Left forelimb (tissue), 1 donor: ENCODE results near the gene TM7SF3.
A peak's percentile ranks its signal among the peaks of the same experiment; 100 is the strongest.
"Not testable (repeated sequence)": the region's sequence is repeated elsewhere in the genome, so short reads cannot be mapped to it uniquely, and the experiment has no call there.

Experiments used
- DNase-seq: peaks from one replicate; pipeline ENCODE4 v3.0.0-alpha.2; 2018; ENCODE audit warnings: low spot score

TM7SF3 gene, protein sequence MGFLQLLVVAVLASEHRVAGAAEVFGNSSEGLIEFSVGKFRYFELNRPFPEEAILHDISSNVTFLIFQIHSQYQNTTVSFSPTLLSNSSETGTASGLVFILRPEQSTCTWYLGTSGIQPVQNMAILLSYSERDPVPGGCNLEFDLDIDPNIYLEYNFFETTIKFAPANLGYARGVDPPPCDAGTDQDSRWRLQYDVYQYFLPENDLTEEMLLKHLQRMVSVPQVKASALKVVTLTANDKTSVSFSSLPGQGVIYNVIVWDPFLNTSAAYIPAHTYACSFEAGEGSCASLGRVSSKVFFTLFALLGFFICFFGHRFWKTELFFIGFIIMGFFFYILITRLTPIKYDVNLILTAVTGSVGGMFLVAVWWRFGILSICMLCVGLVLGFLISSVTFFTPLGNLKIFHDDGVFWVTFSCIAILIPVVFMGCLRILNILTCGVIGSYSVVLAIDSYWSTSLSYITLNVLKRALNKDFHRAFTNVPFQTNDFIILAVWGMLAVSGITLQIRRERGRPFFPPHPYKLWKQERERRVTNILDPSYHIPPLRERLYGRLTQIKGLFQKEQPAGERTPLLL

DNA sequence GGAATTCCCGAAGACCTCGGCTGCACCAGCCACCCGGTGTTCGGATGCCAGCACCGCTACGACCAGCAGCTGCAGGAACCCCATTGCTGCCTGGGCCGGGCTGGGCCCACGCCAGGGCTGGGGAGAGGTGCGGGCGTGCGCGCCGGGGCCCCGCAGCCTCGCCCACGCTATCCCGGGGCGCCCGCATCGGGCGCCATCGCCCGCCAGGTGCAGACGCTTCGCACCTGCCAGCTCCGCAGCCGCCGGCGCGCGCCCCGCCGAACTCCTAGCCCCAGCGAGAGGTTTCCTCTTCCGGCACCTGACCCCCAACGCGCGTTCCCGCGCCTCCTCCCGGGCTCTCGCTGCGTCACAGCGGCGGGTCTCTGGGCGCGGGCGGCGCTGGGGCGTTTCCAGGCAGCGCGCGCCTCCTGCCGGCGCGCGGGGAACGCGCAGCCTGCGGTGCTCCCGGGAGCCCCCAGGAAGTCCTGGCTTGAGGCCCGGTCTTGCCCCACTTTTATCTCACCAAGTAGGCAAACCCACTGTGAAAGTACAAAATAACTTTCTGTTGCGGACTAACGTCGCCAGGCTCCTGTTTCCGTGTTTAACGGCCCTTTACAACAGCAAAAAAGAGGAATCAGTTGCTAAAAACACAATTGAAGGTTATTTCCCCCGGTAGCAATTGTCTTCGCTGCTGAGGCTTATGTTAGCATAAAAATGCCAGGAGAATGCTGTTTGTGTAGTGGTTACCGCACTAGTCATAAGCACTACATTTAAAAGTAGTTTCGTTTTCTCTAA lies at the start of gene TM7SF3:
TM7SF3 (minus strand) TSS at position 300 of the 774 bp plus-strand sequence; CDS start at position 84, 216 bp downstream.
- peak; percentile 91 for DNase-seq

DNA sequence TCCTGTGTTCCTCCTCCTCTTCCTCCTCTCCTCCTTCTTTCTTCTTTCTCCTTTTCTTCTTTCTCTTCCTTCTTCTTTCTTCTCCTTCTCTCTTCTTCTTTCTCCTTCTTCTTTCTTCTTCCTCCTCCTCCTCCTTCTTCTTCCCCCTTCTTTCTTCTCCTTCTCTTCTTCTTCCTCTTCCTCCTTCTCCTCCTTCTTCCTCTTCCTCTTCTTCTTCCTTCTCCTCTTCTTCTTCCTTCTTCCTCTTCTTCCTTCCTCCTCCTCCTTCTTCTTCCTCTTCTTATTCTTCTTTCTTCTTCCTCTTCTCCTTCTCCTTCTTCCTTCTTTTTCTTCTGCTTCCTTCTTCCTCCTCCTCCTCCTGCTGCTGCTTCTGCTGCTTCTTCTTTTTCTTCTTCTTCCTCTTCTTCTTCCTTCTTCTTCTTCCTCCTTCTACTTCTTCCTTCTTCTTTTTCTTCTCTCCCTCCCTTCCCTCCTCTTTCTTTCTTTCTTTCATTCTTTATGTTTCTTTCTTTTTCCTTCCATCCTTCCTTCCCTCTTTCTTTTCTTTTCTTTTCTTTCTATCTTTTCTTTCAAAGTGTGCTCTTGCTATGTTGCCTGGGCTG lies 49.2 kb upstream of the TM7SF3 start:
- no peak for DNase-seq

DNA sequence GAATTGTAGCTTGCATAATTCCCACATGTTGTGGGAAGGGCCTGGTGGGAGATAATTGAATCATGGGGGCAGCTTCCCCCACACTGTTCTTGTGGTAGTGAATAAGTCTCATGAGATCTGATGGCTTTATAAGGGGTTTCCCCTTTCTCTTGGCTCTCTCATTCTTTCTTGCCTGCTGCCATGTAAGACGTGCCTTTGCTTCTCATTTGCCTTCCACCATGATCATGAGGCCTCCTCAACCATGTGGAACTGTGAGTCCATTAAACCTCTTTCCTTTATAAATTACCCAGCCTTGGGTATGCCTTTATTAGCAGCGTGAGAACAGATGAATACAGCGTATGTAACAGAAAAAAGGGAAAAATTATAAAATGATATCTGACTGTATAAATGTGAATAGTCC lies 47.1 kb upstream of the TM7SF3 start:
- no peak for DNase-seq

DNA sequence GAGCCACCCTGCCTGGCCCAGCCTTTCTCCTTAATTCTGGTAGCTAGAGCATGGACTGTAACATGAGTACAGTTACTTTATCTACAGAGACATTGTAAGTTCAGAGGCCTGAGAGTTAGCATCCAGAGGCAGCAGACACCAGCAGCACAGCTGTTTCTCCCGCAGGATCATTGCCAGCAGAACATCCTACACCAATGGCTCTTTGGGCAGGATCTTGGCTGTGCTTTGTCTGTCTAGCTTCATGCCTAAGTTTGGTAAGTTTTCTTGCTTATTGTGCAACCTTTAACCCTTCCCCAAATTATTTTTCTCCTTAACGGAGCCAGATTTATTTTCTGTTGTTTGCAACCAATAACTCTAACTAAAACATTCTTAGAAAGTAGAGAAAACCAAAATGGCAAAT lies 46.6 kb upstream of the TM7SF3 start:
- no peak for DNase-seq

DNA sequence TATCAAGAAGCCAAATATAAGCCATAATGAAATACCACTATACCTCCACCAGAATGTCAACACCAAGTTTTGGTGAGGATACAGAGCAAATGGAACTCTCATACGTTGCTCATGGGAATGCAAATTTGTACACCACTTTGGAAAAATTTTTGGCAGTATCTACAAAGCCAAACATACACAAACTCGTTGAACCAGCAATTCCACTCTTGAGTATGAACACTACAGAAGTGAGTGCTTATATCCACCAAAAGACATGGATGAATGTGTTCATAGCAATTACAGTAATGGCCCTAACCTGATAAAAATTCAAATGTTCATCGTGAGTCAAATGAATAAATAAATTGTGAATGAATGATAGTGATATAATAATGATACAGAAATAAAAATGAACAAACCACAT lies 43.4 kb upstream of the TM7SF3 start:
- DNase-seq: no peak

DNA sequence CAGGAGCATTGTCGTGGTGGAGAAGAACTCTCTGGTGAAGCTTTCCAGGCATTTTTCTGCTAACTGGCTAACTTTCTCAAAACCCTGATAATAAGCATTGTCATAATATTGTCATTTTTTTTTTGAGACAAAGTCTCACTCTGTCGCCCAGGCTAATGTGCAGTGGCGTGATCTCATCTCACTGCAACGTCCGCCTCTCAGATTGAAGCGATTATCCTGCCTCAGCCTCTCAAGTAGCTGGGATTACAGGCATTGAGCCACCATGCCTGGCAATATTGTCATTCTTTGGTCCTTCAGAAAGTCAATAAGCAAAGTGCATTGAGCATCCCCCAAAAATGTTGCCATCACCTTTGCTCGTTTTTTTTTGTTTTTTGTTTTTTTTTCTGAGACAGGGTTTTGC lies 41.8 kb upstream of the TM7SF3 start:
- DNase-seq: no peak

DNA sequence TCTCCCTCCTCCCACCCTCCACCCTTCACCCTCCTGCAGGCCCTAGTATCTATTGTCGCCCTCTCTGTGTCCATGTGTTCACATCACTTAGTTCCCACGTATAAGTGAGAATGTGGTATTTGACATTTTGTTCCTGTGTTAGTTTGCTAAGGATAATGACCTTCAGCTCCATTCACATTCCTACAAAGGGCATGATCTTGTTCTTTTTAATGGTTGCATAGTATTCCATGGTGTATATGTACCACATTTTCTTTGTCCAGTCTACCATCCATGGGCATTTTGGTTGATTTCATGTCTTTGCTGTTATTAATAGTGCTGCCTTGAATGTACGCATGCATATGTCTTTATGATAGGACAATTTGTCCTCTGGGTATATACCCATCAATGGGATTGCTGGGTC lies 38.6 kb upstream of the TM7SF3 start:
- DNase-seq: no peak

DNA sequence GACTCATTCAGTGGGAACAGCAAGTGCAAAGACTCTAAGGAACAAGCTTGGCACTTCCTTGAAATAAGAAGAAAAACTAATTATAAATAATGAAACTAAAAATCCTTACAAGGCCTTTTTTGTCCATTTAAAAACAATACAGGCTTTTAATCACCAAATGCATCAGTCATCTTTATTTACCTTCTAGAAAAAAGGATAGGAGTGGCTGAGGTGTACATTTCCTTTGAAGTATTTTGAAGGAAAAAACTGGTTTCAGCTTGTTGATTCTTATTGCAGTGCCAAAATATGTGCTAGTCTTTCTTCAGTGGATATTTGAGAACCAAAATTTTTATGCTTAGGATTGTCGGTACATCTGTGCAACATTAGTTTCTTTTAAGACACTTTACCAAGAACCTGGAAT lies 38.0 kb upstream of the TM7SF3 start:
- no peak for DNase-seq

DNA sequence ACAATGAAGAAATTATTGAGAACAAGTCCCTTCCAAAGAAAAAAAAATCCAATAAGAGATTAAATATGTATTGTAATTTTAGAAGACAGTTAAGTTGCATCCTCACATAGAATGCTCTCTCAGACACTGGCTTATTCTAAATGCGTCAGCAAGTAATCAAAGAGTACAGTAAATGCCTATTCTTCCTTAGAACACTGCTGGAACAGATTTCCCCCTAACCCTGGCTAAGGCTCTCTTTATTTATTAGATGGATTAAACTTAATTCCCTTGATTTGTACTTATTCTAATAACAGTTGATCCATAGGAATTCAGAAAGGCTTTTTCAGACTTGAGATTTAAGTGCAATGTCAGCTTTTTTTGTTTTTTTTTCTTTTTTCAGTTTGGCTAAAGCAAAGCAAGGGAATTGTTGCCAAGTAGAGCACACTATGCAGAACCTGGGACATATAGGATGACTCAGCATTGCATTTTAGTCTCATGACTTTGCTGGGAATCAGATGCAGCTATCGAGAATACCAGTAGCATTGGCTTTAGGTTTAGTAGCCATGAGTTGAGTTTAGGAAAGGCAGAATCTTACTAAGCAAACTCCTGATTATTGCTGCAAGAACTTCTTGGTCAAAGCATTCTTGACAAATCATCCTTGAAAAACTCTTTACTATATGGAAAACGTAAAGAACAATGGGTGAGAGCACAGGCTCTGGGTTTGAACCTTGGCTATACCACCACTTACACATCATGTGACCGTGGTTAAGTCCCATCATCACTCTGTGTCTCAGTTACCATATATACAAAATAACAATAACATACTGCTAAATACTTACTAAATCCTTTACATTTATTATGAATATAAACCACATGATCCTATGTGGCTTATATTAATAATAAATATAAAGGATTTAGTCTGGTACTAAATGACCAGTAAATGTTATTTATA lies 34.9 kb upstream of the TM7SF3 start:
- DNase-seq: no peak

DNA sequence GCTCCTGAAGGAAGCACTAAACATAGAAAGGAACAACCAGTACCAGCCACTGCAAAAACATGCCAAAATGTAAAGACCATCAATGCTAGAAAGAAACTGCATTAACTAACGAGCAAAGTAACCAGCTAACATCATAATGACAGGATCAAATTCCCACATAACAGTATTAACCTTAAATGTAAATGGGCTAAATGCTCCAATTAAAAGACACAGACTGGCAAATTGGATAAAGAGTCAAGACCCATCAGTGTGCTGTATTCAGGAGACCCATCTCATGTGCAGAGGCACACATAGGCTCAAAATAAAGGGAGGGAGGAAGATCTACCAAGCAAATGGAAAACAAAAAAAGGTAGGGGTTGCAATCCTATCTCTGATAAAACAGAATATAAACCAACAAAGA lies 27.8 kb upstream of the TM7SF3 start:
- DNase-seq: not testable (repeated sequence)

DNA sequence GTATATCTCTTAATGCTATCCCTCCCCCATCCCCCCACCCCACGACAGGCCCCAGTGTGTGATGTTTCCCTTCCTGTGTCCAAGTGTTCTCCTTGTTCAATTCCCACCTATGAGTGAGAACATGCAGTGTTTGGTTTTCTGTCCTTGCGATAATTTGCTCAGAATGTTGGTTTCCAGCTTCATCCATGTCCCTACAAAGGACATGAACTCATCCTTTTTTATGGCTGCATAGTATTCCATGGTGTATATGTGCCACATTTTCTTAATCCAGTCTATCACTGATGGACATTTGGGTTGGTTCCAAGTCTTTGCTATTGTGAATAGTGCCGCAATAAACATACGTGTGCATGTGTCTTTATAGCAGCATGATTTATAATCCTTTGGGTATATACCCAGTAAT lies 26.5 kb upstream of the TM7SF3 start:
- not testable (repeated sequence) for DNase-seq

DNA sequence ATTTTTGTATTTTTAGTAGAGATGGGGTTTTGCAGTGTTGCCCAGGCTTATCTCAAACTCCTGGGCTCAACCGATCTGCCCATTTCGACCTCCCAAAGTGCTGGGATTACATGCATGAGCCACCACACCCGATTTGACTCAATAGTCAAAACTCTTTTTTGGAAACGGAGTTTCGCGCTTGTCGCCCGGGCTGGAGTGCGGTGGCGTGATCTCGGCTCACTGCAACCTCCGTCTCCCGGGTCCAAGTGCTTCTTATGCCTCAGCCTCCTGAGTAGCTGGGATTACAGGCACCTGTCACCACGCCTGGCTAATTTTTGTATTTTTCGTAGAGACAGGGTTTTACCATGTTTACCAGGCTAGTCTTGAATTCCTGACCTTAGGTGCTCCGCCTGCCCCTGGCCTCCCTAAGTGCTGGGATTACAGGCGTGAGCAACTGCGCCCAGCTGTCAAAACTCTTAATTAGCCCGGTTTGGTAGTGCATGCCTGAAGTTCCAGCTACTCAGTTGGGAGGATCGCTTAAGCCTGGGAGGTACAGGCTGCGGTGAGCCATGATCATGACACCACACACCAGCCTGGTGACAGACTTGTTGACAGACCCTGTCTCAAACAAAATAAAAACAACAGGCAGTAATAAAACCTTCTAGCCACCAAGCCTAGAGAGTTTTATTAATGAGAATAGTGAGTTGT lies 20.6 kb upstream of the TM7SF3 start:
- DNase-seq: no peak

DNA sequence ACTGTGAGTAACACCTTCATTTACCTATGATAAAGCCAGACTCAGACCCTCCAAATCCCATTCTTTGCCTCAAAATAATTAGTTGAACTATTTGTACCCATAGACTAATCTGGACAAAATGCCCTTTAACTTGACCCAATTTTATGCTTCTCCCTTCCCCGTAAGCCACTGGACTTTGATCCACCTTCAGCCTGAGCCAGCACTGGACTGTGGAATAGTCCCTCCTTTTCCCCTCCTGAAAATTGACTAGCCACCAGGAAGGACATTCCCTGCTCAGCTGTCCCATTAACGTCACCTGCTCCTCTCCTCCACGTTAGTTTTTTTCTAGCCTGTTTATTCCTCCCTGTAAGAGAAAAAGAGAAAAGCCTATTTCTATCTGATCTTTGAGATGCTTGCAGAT lies 18.5 kb upstream of the TM7SF3 start:
- no peak for DNase-seq

DNA sequence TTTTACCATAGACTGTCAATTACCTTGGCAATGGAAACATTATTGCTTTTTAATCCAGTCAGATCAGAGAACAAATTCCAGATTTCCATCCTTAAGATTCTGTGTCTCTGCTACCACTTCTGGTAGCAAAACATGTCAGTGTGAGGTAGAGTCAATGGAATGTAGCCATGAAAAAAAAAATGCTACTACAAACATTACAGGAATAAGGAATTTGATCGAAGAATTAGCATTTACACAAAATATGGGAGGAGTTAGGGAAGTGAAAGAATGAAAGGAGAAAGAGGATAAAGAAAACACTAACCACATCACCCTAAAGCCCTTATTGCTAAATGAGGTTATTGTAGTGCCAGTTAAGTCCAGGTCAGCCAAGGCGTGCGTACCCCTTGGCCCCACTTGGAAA lies 17.3 kb upstream of the TM7SF3 start:
- no peak for DNase-seq

DNA sequence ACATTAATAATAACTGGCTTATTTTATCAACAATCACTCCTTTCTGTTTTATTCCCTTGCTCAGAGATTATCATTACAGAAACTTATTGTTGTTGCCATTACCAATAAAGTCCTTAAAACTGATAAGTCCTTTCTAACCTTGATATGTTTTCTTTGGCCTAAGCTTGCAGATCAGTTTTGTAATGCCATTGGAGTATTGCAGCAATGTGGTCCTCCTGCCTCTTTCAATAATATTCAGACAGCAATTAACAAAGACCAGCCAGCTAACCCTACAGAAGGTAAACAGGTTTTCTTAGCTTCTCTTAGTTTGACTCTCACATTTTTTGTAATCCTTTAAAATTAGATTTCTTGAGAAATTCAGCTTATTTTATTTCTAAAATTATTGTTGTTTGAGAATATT lies 12.1 kb upstream of the TM7SF3 start:
- no peak for DNase-seq

DNA sequence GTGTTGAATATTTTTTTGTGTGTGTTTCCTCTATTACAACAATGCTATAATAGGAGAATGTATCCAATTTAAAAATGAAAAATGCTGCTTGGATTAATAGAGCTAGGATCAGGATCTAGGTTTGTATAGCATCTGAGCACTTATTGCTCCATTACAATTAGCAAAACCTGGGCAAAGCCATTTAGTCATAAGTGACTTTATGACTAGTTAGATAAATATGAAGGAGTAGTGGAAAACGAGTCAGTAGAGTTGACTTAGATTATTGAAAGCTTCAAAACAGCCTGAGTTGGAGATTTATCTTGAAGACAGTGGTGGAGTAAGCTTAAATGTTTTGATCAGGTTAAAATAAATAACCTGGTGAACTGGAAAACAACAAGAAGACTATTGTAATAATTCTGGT lies 10.9 kb upstream of the TM7SF3 start:
- no peak for DNase-seq

DNA sequence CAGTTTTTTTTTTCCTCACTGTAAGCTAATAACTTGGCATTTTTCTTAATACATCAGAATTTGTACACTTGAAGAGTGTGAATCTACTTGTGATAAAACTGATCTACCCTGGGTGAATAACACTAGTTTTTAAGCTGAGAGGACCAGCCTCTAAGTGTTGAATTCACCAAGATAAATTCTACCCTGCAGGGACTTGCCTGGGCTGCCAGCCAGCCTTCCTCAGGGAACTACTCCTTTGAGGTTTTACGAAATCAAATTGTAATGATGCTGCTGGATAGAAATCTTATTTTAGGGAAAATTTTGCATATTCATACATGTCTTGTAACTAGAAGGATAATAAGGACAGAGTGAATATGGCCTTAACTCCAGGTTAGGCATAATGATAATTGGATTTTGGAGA lies 10.1 kb upstream of the TM7SF3 start:
- no peak for DNase-seq

DNA sequence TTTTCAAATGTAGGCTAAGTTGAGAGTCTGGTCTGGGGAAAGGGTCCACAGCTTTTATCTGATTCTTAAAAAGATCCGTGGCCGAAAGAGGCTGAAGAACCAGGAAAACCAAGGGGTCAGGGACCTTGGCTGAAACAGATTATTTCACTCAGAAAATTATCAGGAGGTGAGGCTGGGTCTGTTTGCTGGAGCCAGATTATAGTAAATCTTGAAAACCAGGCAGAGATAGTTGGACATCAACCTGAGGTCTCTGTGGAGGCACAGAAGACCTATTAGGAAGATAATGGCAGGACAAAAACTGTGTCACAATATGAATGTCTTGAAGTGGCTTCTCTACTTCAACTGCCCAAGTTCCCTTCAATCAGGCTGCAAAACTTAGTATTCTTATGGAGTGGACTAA lies 6.6 kb upstream of the TM7SF3 start:
- DNase-seq: no peak

DNA sequence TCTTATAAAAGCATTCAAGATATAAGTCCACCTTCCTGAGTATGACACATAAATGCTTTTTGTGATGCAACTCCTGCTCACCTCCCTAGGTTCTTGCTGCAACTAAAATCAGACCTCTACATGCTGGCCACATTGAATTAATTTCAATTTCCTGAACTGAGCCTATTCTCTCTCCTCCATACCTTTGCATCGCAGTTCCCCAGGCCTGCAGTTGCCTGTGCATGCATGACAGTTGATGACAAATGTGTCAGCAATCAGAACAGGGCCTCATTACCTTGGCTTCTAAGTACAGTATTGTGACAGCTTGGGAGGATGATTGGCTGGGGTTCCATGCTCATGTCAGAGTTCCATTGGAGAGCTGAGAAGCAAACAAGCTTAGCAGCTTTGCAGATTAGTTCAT lies 3.9 kb upstream of the TM7SF3 start:
- no peak for DNase-seq

DNA sequence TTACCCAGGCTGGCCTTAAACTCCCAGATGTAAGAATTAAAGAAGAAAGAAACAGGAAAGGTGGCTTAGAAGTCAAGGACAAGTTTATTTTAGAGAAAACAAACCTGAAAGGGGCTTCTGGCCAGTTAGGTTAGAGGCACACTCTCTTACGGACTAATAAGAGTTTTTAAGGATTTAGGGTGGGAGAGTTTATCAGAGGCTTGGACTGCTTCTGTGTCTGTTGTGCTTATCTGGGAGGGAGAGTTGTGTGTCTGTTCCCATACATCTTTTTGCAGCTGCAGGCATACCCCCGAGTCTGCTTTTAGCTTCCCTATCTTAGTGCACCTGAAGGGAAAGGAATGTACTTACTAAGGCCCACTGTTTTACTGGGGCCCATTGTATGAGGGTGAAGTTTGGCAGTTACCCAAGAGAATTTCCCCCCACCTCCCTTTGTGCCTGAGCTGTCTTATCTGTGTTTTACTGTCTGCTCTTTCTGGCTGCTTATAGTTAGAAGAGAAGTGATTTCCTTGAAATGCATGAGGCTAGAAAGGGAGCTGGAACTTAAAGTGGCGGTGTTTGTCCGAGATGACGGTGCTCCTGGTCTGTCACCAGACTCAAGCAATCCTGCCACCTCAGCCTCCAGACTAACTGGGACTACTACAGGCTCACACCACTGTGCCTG lies 3.1 kb upstream of the TM7SF3 start:
- DNase-seq: not testable (repeated sequence)

DNA sequence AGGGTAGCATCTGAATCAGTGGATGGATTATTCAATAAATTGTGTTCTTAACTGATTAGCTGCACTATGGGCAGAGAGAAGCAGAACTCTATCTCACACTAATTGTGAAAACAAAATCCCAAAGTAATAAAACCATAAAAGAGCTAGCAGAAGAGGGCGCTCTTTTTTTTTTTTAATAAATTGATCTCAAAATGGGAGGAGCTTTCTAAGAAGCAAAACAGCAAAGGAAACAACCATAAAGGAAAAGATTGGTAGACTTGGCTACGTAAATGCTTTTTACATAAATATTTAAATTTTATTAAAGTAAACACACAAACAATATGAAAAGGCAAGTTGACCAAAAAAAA lies 1.5 kb upstream of the TM7SF3 start:
- DNase-seq: no peak
